Left forelimb (tissue), 1 donor: ENCODE measurements around the gene PRDM16.

Experiments used
- DNase-seq: peaks from one replicate; pipeline ENCODE4 v3.0.0-alpha.2; 2018; ENCODE audit warnings: low spot score

The PRDM16 gene

DNA sequence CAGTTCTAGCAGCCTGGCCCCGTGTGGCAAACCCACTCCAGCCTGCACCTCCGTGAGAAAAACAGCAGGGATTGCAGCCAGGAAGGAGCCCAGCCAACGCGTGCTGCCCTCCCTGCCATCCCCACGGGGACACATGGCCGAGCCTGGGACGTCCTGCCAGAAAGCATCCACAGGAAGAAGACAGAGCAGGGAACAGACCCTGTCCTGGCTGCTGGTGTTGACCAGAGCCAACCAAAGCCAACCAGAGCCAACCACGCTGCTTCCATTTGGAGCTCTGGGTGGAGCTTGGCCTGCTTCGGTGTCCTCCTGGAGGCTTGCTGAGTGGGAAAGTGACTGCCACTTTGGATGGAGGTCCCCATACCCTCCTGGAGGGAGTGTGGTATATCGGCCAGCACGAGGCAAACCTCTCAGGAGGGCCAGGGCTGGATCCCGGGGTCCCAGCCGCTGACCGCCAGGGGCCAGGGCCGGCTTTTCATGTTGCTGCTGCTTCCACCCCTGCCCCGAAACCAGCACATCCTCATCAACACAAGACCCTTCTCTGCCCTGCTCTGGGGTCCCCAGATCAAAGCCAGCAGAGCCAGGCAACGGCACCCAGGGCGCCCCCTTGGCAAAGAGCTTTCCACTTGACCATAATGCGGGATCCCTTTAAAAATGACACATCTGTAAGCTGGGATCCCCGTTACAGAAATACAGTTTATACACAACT is 304.9 kb downstream of the PRDM16 start:
- DNase-seq: no peak

DNA sequence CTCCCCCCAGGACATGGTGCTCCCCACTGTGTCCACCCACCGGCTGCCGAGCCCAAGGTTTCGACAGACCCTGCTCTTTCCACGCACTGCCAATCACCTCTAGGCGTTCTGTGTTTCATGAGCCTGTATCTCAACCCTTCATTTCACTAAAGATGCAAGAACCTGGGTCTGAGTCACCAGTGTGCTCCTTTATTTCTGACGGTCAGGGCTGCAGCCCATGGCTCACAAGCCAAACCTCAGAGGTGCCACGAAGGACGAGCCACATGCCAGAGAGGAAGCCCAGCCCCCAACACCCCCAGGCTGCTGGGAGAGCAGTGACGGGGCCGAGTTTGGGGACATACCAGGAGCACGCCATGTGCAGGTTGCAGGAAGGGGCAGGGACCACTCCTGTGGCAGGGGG is 306.2 kb downstream of the PRDM16 start:
- no peak for DNase-seq

DNA sequence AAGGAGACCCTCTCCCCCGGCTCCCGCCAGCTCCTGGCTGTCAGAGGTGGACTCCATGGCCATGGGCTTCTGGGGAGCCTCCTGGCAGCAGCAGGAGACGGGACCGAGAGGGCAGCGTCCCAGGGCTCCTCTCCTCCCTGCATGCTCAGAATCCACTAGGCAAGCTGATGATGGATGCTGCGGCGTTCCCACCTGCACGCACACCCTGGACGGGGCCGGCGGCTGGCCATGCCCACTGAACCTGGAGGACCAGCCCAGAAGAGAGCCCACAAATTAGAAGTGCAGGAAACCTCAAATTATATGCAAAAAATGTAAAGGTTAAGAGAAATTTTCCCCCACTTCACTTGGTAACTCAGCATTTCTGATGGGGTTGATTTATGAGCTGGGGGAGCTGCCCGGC is 308.2 kb downstream of the PRDM16 start:
- DNase-seq: no peak

DNA sequence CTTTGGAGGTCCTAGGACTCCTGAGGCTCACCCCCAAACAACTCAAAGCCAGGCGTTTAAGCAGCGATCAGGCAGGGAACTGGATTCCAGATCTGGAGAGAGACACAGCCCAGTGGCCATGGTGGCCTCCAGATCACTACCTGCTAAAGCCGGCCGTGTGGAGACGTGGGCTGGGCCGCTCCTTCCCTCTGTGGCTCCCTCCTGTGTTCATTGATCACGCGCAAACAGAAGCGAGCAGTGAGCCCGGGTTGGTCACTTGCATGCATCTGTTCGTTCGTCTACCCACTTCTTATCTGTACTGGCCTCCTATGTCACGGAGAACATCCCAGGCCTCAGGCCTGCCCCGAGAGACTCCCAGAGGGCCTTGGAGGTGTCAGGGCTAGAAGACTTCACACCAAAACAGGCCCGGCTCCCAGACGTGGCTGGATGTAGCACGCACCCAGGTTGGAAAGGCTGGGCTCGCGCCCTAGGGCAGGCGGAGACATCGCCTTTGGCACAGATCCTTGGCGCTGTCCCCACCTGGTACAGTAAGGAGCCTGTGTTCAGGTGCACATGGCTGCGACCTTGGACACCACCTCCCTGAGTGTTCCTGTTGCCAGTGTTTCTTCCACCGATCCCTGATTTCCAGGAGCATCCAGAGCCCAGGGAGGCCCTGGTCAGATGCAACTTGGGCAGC is 308.7 kb downstream of the PRDM16 start:
- DNase-seq: no peak

DNA sequence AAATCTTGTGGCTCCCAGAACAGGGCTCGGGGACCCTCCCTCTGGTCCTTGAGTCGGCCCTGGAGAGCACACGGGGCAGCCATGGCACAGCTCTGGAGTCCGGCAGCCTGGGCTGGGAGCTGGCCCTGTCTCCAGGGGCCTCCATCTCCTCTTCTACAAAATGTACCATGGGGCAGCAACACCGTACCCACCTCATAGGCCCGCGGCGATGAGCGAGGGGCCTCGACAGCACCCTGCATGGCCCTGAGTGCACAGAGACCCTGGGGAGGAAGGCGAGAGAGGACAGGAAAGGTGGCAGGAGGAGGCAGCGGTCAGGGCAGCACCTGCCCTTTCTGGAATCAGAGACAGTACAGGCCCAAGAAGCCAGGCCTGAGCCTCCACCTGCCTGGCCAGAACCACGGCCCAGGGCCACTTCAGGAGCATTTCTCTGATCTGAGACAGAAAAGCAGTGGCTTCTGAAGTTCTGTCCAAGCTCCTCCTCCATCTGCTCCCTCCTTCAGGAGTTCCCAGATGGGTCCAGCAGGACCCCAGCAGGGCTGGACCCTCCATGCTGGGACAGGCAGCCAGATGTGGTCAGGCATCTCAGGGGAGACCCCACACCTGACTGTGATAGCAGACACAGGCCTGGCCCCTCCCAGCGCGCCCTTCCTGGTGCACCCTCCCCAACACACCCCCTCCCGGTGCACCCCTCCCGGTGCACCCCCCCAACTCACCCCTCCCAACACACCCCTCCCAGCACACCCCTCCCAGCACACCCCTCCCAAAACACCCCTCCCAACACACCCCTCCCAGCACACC is 309.6 kb downstream of the PRDM16 start:
- DNase-seq: no peak

DNA sequence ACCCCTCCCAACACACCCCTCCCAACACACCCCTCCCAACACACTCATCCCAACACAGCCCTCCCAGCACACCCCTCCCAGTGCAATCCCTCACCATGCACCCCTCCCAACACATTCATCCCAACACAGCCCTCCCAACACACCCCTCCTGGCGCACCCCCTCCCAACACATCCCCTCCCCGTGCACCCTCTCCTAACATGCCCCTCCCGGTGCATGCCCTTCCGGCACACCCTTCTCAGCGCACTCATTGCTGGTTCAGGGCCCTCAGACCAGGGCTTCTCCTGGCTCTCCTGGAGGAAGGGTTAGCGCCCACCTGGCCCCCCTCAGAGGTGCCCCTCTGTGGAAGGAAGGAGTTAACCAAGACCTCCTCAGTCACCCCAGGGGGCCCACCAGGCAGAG is 310.9 kb downstream of the PRDM16 start:
- no peak for DNase-seq

DNA sequence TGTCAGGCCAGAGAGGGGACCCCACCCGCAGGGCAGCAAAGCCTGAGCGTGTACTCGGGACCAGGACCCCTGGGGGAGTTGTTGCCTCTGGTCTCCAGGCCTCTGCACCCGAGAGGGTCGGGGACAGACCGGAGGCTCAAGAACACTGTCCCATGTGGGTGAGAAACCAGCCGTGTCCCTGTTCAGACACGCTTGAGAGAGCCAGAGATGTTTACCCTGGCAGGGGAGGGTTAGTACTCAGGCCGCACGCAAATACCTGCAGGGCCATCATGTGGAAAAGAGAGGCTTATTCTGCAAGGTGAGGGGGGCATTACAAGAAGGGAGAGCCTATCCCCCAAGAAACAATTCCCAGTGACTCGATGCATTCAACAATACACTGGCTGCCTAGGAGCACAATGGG is 311.5 kb downstream of the PRDM16 start:
- no peak for DNase-seq

DNA sequence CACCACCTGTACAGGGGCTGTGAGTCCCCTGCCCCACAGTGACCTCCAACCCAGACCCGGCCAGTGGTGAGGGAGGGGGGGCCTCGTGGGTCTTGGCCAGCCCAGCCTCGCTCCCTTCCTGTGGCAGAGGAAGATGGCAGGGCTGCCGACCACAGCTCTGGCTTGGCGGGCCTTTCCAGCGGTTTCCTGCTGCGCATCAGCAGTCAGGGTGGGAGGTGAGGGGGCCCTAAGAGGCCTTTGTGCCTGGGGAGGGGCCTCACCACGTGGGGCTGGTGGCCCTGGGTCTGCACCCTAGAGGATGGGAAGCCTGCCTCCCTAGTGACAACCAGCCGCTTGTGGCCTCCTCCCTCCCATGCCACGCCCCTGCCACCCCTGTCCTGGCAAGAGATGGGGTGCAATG is 312.9 kb downstream of the PRDM16 start:
- DNase-seq: no peak

DNA sequence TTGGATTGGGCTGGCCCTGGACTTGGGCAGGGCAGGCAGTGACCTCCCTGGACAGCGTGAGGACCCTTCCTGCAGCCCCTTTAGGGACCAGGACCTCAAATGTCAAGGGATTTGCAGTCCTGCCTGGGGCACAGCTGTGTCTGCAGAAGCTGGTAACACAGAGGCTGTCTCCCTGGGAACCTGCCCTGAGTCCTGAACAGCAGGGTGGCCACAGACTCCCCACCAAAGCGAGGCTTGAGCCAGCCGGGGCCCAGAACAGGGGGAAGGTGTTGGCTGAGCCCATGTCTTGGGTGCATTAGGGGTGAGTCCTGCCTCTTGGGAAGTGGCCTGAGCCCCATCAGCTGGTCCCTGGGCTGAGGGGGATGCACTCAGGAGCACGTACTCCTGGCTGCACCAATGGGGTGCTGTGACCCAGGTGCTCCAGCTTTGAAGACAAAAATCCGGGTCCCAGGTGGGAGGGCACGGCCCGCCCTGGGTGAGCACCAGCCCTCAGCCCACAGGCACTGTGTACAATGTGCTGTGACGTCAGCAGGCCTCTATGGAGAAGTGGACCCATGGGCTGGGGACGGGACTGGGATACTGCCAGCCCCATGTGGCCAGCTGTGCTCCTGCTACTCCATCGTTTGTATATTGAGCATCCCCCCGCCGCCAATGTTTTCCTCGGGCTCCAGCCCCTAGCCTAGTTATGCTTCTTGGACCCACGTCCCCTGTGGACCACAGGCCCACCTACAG is 313.5 kb downstream of the PRDM16 start:
- DNase-seq: no peak

DNA sequence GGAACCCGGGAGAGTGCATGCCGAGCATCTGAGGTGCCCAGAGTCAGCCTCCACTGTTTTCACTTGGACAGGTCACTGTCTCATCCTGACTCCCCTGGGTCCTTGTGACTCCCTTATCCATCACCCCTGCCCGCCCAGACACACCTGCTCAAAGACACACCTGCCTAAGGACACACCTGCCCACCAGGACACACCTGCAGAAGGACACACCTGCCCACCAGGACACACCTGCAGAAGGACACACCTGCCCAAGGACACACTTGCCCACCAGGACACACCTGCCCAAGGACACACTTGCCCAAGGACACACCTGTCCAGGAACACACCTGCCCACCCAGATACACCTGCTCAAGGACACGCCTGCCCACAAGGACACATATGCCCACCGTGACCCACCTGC is 314.7 kb downstream of the PRDM16 start:
- DNase-seq: no peak

DNA sequence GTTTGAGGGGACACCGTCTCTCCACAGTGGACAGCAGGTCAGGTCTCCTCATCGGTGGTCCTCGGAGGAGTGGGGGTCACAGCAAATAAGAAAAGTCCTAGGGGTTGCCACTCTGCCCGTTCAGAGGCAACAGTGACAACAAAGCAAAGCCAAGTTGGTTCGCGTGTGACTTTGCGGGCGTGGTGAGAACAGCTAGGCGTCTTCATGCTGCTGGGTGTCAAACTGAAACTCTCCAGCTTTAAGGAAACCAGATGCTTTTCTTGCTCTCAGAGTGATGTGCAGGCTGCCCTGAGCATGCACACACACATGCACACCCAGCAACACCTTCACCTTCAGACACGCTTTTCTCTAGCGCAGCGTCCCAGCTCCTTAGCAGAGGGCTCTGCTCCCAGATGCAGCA is 315.4 kb downstream of the PRDM16 start:
- no peak for DNase-seq

DNA sequence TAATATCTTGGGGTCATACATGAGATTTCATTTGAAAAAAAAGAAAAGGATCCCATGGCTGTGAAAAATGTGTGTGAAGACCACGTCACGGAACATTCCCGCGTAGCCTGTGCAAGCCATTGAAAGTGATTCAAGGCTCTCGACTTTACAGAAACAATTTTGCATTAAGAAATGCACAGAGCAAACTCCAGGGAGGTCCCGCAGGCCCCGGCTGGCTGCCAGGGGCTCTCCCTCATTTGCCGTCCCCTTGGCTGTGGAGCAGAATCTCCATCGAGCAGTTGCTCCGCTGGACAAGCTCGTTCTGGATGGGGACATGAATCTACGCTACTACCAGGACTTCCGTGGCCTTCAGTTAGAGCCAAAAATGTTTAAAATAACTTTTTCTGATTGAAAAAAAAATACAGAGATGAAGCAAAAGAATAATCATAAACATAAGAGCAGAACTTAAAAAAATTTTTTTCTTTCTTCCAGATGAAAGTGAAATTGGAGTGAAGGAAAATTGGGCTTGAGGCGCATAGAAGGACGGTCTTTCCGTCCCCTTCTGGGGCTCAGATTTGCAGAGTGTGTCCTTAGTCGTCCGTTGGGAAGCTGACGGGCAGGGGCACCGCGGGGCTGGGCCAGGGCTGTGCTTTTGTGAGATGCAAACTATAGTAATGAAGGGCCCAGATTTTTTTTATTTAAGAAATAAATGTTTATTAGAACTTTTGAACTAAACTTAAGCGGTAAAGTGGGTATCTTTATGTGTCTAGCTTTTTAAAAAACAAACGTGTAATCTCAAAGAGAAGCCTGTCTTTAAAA is 317.4 kb downstream of the PRDM16 start:
- no peak for DNase-seq

DNA sequence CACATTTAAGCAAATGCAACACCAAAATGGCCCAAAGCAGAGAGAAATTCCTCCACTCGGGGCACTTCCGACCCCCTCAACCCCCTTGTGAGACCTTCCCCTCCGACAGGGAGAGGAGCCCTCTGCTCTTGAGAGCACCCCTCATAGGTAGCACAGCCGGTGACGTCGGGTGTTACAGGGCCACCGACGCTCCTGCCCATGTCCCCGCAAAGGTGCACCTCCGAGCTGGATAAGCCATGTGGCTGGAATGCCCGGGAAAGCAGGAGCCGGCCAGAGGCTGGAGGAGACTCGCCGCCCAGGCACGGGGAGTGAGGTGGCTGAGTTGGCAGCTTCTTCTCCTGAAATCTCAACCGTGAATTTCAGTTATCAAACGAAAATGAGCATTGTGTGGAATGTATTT is 318.4 kb downstream of the PRDM16 start:
- no peak for DNase-seq

DNA sequence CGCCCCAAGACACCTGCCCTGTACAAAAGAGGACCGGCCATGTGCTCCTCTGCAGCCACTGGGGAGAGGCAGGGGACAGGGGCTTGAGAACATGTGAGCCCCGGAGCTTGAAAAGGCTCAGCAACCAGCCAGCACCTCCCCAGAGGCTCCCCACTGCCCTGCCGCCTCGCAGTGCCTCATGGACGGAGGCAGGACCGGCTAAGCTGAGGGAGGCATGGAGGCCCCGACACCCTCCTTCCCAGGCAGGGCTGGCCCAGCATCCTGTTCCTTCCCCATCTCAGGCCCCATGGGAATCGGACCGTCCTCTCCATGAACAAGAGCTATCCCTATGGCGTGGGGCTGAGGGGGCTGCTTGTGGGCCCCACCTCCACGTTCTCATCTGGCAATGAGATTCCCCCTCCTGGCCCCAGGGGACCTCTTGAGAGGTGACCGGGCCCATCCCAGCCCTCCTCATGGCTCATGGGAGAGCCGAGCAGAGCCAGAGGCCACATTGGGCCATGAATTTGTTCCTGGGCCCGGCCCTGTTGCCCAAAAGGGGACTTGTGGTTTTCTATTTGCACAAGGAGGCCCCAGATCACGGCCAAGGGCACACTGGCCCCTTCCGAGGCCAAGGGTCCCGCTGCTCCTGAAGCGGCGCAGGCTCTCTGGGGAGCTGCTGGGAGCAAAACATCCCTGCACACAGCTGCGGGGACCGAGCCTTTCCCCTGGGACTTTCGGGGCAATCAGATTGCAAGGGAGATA is 320.3 kb downstream of the PRDM16 start:
- no peak for DNase-seq

DNA sequence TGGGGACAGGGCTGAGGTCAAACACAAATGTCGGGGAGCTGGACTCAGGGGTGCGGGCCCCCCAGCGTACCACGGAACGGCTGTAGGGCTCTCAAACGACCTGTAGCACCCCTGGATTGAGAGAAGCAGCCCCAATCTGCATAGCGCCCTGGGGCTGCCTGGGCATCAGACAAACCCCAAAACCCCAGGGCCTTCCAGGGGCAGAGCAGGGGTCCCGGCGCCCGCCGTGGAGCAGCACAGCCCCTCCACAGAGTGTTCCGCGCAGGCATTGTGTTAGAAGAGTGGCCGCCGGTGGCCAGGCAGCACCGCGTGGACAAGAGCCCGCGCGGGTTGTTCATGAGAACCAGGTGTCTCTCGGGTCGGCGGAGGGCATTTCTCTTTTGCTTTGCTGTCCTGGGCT is 321.3 kb downstream of the PRDM16 start:
- no peak for DNase-seq

DNA sequence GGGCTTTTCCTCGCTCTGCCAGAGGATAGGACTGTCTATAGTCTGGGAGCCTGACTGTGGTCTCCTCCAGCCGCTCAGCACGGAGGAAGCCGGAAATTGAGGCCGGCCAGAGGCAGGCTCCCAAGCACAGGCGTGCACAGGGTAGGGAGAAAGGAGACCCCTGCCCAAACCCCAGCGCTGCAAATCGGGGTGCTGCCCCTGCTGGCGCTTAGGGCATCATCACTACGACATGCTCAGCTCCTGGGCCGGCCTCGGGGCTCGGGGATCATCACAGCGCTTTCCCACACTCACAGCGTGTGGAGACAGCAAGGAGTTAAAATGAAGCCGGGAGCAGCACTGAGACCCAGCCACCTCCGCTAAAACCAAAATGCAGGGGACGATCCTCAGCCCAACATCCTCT is 322.7 kb downstream of the PRDM16 start:
- DNase-seq: no peak

DNA sequence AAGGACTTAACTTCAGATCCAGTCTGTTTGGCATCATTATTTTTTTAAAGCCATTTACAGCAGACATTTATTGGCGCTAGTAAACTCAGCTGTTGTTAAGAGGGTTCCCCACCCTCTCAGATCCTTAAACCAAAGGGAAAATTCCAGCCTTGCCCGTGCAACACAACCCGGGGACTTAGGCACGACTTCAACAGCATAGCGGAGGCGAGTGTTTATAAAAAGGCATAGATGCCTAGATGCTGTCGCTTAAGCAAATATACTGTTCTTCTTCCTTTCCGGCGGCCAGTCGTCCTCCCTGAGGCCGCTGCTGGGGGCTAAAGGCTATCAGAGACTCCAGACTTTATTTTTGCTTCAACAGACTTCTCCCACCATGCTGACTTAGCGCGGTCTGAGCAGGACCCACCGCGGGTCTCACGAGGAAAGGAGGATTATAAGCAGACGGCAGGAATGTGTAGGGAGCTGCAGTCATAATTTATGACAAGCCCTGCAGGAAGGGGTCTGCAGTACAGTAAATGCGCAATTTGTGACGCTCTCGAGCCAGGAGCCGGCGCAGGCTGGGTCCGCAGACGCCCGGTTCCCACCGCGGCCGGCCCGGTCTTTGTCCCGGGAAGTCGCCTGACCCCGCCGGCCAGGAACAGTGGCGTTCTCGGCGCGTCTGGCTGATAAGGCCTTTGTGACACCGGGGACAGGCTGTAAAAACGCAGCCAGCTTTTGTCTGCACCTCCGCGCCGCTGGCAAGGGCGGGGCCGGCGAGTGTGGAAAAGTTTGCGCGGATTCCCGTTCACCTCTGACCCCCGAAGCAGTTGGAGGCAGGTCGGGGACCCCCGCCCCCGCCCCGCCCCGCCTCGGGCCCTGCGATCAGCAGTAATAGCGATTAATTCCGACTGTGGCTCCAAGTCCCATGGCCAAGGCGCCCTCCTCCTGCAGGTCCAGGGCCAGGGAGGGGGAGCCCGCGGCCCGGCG is 324.3 kb downstream of the PRDM16 start:
- no peak for DNase-seq

DNA sequence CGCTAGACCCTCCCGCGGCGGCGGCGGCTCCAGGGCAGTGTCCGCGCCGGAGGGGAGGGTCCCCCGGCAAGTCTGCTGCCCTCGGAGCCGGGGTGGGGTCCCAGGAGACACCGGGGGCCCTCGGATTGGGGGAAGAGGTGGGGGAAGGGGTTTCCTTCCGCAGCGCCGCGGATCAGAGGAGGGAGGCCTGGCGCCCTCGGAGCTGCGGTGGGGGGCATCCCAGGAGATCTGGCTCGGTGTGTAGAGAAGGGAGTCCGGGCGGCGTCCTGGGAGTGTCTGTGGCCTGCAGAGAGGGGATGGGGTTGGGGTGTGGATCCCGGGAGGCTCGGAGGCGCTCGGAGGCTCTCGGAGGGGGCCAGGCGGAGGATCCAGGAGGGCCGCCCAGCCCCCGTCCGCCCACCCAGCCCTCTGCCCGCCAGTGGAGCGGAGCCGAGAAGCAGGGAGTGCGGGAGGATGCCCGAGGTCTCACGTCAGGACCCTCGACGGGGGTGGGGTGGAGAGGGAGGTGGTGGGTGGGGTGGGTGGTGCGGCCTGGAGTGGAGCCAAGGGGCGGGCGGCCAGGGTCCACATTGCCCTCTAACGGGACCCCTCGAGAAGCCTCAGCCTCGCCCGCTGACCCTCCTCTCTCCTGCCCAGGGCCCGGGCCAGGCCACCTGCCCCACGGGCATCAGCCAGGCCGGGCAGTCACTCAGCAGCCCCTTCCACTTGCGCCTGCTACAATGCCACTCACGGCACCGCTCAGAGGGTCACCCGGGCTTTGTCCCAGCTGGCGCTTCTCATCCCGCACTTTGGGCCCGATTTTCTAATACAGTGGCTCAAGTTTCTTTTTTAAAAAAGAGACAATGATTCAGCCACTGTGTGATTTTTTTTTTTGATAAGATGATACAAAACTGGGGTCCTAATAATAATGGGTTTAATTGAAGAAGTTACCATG is 325.3 kb downstream of the PRDM16 start:
- no peak for DNase-seq

DNA sequence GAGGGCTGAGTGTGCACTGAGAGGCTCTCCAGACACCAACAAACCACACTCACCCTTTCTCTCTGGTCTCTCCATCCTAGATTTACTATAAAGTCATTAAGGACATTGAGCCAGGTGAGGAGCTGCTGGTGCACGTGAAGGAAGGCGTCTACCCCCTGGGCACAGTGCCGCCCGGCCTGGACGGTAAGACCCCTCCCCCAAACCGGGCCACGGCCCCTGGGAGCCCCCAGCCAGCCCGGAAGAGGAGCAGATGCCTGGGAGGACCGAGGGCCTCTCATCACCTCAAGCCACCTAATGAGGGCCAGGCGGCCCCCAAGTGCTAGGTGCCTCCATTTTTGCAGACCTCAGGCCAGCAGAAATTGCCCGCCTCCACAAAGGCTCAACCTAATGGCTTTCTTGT is 327.4 kb downstream of the PRDM16 start:
- no peak for DNase-seq
